NCI-H1436 (cell line): ENCODE data around the gene IGSF21.
A peak's percentile ranks its signal among the peaks of the same experiment; 100 is the strongest.

Source experiments
- DNase-seq: peaks from one replicate; lab custom pipeline; 2025; lab: John Stamatoyannopoulos, UW

The IGSF21 gene

DNA sequence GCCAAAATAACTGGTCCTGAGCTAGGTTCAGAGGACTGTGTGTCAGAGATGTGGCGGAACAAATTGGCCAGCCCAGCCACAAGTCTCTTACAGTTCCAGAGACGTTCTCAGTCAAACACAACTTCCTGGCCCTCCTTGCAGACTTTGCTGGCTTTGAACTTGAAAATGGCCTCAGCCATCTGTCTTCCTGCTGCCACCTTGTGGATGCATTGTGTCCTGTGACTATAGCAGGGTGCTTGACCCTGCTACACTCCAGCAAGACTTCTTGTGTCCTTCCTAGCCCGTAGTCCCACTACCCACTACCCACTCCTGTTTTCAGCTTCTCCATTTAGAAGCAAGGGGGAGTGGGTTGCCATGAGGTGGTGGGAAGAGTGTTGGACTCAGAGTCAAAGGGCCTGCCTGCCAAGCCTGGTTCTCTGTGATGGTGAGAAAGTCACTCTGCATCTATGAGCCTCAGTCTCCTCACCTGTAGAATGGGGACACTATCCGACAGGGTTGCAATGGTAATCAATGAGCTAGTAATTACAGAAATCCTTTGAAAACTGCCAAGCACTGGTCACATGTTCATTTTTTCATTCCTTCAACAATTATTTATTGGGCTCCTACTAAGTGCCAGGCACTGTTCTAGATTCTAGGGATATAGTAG is 109.9 kb downstream of the IGSF21 start:
- DNase-seq, result no peak

DNA sequence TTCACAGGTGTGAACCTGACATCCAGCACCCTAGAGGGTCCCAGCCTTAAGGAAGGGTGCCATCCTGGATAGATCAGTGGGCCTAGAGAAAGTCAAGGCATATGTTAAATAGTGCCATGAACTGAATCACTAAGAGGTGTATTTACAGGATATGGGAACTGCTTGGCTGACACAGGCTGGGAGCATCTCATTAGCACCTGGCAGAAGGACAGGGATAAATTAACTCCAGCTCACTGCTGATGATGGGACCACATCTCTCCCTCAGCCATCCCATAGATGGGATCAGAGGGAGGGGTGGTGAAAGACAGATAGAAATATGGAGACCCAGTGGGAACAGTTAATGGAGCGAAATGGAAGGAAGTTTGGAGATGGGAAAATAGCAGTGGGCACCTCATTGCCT is 122.0 kb downstream of the IGSF21 start:
- DNase-seq, result no peak

DNA sequence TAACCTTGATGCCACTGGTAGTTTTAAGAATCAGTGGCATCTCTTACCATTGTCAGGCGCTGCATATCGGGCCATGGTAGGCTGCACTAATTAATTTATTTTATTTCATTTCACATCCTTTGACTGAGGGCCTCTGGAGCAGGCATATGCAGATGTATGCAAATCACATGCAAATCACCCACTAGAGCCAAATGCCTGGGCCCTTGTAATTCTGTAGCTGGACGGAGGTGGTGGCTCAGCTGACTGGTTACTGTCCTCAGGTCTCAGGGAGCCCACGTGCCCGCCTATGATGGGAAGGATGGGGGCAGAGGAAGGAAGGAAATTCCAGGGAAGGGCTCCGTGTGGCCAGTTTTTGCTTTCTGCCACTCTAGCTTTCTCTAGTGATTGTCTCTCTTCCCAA is 122.7 kb downstream of the IGSF21 start:
- no peak for DNase-seq

DNA sequence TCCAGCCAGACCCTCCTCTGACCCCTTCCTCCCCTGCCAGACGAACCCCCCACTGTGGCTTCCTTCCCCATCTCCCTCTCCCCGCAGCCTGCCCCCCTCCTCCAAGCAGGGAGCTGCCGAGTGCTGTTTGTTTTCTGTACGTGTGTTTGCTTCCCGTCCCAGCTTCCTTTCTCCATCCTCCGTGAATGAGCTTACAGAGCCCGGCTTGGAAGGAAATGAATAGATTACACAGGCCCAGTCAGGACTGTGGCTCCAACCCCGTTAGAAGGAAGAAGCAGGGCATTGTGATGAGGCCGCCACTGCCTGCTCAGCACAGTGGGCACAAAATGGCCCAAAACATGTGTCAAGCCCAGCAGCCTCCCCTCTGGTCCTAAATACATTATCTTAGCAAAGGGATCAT is 123.2 kb downstream of the IGSF21 start:
- no peak for DNase-seq

DNA sequence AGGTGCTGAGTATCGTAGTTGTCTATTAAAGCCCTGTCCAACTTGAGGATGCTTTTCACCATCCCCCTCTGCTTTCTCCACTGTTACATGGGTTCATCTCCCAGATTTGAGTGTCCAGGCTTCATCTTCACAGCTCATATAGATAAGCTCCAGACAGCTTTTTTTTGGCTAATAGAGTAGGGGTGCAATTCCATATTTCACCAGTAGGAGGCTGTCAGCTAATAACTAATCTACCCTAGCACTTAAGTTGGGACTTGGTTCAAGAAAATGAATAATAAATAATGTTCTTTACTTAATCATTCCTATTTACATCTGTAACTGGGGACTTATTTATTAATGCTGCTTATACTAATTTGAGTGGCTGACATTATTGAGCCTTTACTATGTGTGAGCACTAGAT is 124.5 kb downstream of the IGSF21 start:
- no peak for DNase-seq

GRCh38 chr1:18233176-18233864 is 125.7 kb downstream of the IGSF21 start:
- no peak for DNase-seq

DNA sequence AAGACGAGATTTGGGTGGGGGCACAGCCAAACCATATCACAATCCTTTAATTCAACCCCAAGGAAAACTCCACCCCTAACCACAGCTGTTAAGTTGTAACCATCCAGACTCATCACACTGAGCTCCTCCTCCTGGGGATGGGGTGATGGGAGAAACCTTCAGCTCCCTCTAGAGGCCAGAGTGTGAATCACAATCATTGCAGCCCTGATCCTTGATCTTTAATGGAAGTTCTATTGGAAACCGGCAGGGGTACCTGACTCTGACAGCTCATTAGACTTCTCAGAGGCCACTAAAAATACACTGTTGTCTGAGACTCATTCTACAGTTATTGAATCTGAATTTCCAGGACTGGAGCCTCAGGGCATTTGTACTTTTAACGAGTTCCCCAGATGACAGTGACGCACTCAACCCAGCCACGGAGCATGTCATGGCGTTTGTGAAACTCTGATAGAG is 127.2 kb downstream of the IGSF21 start:
- peak; percentile 26 for DNase-seq

GRCh38 chr1:18237371-18237770 is 129.8 kb downstream of the IGSF21 start:
- DNase-seq, result no peak

- no peak for DNase-seq
These were observed 130.6 kb downstream of the IGSF21 start for GRCh38 chr1:18238190-18238589.

GRCh38 chr1:18239671-18240070 is 132.1 kb downstream of the IGSF21 start:
- no peak for DNase-seq

DNA sequence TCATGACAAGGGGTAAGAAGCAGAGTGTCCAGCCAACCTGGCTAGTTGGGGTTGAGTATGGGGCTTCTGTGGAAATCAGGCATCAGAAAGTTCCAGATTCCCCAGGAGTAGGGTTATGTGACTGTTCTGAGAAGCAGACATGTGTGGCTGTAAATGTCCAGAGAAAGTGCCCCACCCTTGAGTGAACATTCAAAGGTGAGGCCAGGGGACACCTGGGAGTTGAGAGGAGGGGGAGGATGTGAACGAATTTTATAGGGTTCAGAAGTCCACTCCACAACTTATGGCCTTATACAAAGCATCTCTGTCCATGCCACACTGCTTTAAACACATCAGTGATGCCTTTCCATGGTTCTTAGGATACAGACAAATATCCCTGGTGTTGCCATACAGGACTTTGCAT is 133.3 kb downstream of the IGSF21 start:
- DNase-seq, result no peak

GRCh38 chr1:18241891-18242290 is 134.3 kb downstream of the IGSF21 start:
- no peak for DNase-seq

GRCh38 chr1:18243503-18244175 is 136.0 kb downstream of the IGSF21 start:
- no peak for DNase-seq

GRCh38 chr1:18244762-18245161 is 137.2 kb downstream of the IGSF21 start:
- no peak for DNase-seq

DNA sequence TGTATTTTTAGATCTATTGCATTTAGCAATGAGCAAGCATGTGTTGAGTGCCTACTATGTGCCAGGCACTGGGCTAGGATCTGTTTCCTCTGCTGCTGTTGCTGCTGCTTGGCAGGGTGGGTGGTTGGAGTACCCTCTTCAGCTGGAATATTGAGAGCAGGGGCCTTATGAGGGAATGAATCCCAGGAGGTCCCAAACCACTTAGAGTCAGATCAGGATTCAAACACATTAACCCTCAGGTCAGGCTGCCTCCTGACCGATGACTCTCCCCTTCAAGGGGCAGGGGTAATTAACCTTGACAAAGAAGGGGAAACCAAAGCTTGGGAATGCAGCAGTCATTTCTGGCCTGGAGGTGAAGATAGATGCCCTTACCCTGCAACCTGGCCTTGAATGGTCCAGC is 138.0 kb downstream of the IGSF21 start:
- no peak for DNase-seq

DNA sequence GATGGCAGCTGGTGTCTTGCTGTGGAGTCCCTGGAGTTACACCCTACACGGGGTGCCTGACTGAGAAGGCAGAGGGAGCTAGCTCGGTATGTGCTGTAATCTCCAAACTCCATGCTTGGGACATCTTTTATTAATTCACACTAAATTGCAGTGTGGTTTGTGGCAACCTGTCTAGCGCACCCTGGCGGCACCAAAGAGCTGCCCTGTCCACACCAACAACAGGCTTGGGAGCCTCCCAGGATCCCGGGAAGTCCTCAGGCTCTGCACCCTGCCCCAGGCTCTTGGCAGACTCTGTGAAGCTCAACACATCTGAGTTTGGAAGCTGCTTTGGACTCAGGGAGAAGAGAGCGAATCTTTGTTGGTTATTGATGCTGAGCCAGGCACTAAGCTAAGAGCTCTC is 138.9 kb downstream of the IGSF21 start:
- no peak for DNase-seq

GRCh38 chr1:18247151-18247550 is 139.6 kb downstream of the IGSF21 start:
- no peak for DNase-seq

DNA sequence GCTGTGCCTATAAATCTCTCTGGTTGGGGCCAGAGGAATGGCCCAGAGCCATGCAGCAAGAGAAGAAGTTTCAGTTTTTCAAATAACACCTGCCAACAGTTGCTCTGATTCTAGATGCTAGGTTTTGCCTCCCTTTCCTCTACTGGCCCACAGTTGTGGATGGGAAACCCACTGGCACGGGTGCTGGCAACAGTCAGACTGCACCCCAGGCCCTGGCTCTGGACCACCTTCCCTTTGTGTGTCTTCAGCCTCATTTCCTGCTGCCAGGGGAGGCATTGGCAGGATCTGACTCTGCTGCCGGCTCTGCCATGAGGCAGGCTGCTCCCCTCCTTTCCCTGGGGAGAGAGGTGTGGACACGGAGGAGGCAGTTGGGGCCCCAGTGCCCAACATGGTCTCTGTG is 142.0 kb downstream of the IGSF21 start:
- DNase-seq, result no peak

DNA sequence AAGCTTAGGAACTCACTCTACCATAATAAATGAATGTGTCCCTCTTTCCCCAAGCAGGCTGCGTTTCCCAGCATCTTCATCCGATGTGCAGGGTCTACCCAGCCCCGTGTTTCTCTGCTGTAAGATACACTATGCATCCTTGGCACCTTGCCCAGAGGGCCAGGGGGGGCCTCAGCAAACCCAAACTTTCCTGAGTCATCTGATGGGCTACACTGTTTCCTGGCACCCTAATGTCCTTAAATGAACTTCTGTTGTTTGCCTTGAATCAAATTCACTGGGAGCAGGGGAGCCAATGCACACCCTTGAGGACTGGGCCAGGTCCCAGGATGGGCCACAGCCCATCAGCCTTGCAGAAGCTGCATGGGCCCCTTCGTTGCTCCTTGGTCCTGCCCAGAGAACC is 145.5 kb downstream of the IGSF21 start:
- DNase-seq, result no peak

- peak; percentile 21 for DNase-seq
These were observed 149.0 kb downstream of the IGSF21 start for GRCh38 chr1:18256282-18257235.

- DNase-seq, result no peak
These were observed 150.2 kb downstream of the IGSF21 start for GRCh38 chr1:18257778-18258177.

- no peak for DNase-seq
These were observed 154.3 kb downstream of the IGSF21 start for GRCh38 chr1:18261891-18262290.
